GM20000 (cell line): ENCODE measurements around the gene TMPRSS3.

Experiments used
- DNase-seq: peaks from one replicate; pipeline ENCODE4 v3.0.0; 2012; ENCODE audit warnings: low spot score
- TF ChIP-seq, protein P1 (sequence below): IDR thresholded peaks from 2 replicates; pipeline ENCODE4 v1.5.1; 2012; ENCODE audit warnings: mild to moderate bottlenecking, control low read depth; ENCODE audit errors: extremely low read depth, missing control alignments

The TMPRSS3 gene

DNA sequence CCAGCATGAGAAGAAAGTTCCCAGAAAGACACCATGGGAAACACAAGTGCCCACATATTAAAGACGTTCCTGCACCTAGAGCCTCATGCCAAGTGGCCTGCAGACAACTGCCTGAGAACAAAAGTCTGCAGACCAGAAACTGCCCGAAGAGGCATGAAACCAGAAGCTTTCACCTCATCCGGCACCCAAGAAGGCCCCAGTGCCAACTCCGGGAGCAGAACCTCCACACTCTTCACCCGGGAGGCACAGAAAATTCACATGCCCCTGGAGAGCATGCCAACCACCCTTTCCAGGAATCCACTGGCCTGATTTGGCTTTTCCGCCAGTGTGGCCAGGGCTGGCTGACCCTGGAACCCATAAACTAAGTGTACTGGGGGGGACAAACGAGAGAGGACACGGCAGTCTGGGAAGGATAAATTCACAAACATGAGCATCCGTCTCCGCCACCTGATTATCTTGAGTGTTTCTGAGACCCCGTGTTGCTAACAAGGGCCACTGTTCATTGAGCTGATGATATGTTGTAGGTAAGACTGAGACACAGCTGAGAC, 51.8 kb downstream of the TMPRSS3 start:
- DNase-seq: no peak
- TF ChIP-seq, protein P1, sequence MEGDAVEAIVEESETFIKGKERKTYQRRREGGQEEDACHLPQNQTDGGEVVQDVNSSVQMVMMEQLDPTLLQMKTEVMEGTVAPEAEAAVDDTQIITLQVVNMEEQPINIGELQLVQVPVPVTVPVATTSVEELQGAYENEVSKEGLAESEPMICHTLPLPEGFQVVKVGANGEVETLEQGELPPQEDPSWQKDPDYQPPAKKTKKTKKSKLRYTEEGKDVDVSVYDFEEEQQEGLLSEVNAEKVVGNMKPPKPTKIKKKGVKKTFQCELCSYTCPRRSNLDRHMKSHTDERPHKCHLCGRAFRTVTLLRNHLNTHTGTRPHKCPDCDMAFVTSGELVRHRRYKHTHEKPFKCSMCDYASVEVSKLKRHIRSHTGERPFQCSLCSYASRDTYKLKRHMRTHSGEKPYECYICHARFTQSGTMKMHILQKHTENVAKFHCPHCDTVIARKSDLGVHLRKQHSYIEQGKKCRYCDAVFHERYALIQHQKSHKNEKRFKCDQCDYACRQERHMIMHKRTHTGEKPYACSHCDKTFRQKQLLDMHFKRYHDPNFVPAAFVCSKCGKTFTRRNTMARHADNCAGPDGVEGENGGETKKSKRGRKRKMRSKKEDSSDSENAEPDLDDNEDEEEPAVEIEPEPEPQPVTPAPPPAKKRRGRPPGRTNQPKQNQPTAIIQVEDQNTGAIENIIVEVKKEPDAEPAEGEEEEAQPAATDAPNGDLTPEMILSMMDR: no peak

DNA sequence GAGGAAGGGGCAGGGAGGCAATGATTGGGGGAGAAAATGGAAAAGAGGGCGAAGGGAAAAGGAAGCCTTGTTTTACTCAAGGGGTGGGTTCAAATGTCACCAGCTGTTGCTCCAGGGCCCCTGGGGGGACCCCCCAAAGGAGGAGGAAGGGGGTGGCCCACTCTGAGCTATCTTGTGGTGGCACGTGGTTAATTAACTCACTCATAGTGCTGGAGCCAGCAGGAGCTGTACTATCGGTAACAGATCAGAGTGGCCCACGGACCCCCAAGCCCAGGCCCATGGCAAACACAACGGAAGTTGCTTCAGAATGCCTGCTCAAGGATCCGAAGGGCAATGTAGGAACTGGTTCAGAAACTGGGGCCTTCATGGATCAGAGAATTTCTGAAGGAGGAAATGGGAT, 52.3 kb downstream of the TMPRSS3 start:
- DNase-seq: no peak
- TF ChIP-seq, protein P1: no peak

DNA sequence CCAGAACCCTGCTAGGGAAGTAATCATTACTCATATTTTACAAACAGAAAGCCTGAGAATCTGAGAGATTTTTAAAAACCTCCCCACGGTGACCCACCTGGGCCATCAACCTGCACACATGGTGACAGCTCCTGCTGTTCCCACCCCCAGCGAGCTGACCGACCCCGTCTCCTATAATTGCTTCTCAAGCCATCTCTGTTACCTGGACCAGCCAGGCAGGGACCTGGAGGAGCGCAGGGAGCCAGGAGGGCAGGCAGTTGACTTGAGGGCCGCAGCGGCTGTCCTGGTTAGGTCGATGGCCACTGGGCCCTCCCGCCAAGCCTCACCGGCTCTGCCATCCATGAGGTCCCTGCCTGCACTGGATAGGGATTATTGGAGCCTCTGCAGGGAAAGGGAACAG, 52.8 kb downstream of the TMPRSS3 start:
- TF ChIP-seq, protein P1: no peak
- no peak for DNase-seq

DNA sequence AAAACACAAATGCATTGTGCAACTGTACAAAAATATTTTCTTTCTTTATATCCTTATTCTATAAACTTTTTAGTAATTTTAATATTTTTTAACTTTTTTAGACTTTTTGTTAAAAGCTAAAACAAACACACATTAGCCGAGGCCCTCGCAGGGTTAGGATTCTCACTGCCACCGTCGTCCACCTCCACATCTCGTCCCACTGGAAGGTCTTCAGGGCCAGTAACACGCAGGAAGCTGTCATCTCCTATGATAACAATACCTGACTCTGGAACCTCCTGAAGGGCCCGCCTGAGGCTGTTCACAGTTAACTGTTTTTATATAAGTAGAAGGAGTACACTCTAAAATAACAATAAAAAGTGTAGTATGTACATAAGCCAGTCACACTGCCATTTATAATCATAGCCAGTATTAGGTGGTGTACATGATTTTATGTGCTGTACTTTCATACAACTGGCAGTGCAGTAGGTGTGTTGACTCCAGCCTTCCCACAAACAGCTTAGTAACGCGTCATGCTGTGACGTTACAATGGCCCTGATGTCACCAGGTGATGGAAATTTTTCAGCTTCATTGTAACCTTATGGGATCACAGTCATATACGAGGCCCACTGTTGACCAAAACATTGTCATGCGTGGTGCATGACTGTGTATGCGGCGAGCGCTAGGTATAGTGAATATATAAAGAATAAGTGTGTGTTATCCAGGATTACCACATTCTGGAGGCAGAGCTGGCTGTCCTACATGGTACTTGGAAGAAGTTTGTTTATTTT, 53.9 kb downstream of the TMPRSS3 start:
- TF ChIP-seq, protein P1: no peak

DNA sequence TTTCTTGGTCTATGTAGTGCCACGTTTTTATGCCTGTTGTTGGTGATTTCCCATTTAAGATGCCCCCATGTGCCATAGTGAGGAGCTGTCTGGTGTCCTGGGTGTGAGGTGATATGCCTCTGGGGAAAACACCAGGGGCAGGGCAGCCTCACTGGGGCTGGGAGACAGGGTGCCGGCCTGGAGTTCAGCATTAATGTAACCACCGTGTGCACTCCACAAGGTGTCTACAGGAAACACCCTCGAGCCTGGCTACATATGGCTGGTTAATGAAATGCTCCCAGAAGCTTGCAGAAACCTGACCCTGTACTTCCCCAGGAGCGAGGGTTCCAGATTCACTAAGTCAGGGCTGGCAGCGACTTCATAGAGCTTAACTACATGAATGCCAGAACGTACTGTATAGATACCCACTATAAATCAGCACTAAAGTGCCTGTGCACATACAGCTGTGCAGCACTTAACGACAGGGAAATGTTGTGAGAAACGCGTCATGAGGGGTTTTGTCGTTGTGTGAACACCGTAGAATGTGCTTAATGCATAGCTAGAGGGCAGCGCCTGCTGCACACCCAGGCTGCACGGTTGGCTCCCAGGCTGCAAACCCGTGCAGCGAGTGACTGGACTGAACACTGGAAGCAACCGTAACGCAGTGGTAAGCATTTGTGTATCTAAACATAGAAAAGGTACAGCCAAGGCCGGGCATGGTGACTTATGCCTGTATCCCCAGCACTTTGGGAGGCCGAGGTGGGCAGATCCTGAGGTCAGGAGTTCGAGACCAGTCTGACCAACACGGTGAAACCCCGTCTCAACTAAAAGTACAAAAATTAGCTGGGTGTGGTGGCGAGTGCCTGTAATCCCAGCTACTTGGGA, 55.4 kb downstream of the TMPRSS3 start:
- TF ChIP-seq, protein P1: no peak
- no peak for DNase-seq

More for the DNA sequence above, 53.9 kb downstream of the TMPRSS3 start:
- DNase-seq: no peak

DNA sequence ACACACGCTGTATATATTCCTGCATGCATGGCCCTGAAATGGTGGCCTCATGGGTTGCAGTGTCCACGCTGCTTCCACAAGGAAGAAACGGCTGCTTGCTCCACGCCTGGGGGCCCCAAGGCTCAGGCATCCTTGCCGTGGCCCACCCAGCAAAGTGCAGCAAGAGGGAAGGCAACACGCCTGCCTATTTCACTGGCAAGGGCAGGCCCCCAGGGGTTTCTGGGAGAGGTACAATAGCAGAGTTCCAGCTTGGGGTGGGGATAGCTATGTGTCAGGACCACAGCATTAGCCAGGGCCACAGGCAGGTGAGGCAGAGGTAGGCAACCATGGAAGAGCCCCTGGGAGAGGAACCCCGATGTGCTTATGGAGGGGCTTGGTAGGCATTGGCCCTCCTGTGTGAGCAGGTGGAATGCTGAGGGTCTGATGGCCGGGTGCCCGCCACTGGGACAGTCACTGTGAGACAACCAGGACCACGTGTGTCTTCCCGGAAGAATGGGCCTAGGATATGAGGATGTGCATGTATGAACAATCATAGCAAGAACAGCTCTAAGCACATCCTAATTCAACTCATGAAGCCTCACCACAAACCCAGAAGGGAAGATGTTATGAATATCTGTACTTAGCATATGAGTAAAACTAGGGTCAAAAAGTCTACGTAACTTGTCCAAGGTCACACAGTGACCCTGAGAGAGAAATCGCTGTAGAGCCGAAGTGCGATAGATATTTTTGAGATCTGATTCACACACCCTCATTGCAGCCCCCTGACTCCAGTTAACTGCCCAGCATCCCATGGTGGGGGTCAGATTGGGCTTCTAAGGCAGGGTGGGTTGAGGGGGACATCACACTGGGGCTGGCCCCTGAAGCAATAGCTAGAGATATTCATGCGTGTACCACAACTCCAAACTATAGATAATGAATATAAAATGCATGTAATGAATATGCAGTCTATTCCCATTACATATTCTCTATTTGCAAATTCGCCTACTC, 56.8 kb downstream of the TMPRSS3 start:
- DNase-seq: no peak
- TF ChIP-seq, protein P1: no peak
